ENCODE results near the gene CDH23.

Gene CDH23

GRCh38 chr10:71390461-71390835 lies 6.3 kb upstream of the CDH23 start:
- DNase-seq (ENCODE audit: low read depth) = no peak
- in situ Hi-C loops (cut with HindIII; ENCODE audit: low sequenced_read_pairs) = loop anchor here (25.0 kb wide), 1 partner anchor 197 kb away; no protein-coding TSS in a partner anchor
- TF ChIP-seq, protein P1, sequence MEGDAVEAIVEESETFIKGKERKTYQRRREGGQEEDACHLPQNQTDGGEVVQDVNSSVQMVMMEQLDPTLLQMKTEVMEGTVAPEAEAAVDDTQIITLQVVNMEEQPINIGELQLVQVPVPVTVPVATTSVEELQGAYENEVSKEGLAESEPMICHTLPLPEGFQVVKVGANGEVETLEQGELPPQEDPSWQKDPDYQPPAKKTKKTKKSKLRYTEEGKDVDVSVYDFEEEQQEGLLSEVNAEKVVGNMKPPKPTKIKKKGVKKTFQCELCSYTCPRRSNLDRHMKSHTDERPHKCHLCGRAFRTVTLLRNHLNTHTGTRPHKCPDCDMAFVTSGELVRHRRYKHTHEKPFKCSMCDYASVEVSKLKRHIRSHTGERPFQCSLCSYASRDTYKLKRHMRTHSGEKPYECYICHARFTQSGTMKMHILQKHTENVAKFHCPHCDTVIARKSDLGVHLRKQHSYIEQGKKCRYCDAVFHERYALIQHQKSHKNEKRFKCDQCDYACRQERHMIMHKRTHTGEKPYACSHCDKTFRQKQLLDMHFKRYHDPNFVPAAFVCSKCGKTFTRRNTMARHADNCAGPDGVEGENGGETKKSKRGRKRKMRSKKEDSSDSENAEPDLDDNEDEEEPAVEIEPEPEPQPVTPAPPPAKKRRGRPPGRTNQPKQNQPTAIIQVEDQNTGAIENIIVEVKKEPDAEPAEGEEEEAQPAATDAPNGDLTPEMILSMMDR (IDR thresholded peaks at IDR 0.05; ENCODE audit: low read depth, low read length, missing control alignments) = no peak
- no peak overlapping the region for H3K4me3 ChIP-seq (ENCODE audit: low read depth, low read length)

DNA sequence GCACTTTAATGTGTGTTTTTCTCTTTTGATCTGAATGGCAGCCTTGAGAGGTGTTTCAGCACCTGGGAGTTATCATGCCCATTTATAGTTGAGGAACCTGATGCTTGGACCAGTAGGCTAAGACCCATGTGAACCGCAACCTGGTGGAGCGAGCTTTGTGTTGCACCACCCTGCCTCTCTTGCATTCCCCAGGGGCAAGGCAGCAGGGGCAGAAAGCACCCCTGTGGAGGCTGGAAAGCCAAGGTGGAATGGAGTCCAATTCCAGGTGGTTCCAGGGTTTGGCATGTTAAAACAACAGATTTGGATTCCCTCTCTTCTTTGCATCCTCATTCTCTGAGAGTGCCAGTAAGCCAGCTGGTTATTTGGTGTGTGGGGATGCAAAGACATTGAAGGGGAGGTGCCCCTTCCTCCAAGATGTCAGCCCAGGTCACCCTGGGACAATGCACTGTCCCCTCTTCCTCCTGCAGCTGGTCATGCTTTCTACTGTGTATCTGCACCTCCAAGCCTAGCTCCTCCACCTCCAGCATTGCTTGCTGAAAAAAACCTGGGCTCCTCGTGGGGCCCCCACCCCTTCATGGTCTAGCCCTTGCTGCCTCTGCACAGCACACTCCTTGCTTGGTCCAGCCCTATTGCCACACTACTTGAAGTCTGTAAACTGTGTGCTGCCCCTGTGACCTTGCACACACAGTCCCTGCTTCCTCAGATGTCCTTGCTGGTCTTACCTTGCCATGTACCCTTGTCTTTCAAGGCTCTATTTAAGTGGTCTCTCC lies 5.6 kb upstream of the CDH23 start:
- no peak for DNase-seq (ENCODE audit: low read depth)
- in situ Hi-C loops (cut with HindIII; ENCODE audit: low sequenced_read_pairs) = loop anchor here (25.0 kb wide), 1 partner anchor 196 kb away; no protein-coding TSS in a partner anchor
- no peak overlapping the region for H3K4me3 ChIP-seq (ENCODE audit: low read depth, low read length)
- TF ChIP-seq, protein P1 (IDR thresholded peaks at IDR 0.05; ENCODE audit: low read depth, low read length, missing control alignments) = no peak

- TF ChIP-seq, protein P1 (IDR thresholded peaks at IDR 0.05; ENCODE audit: low read depth, low read length, missing control alignments) = no peak
- DNase-seq (ENCODE audit: low read depth) = no peak
- in situ Hi-C loops (cut with HindIII; ENCODE audit: low sequenced_read_pairs) = loop anchor here (25.0 kb wide), 1 partner anchor 196 kb away; no protein-coding TSS in a partner anchor
- no peak overlapping the region for H3K4me3 ChIP-seq (ENCODE audit: low read depth, low read length)
Observed at GRCh38 chr10:71391701-71392100, 5.0 kb upstream of the CDH23 start.

GRCh38 chr10:71392292-71392691 lies 4.4 kb upstream of the CDH23 start:
- TF ChIP-seq, protein P1 (IDR thresholded peaks at IDR 0.05; ENCODE audit: low read depth, low read length, missing control alignments) = no peak
- H3K4me3 ChIP-seq (ENCODE audit: low read depth, low read length) = no peak overlapping the region
- no peak for DNase-seq (ENCODE audit: low read depth)
- in situ Hi-C loops (cut with HindIII; ENCODE audit: low sequenced_read_pairs) = loop anchor here (25.0 kb wide), 1 partner anchor 195 kb away; no protein-coding TSS in a partner anchor

- no peak for DNase-seq (ENCODE audit: low read depth)
- in situ Hi-C loops (cut with HindIII; ENCODE audit: low sequenced_read_pairs) = loop anchor here (25.0 kb wide), 1 partner anchor 194 kb away; no protein-coding TSS in a partner anchor
- TF ChIP-seq, protein P1 (IDR thresholded peaks at IDR 0.05; ENCODE audit: low read depth, low read length, missing control alignments) = no peak
- H3K4me3 ChIP-seq (ENCODE audit: low read depth, low read length) = no peak overlapping the region
Observed at GRCh38 chr10:71392791-71393781, 3.6 kb upstream of the CDH23 start.

GRCh38 chr10:71393841-71394475 lies 2.8 kb upstream of the CDH23 start:
- no peak for DNase-seq (ENCODE audit: low read depth)
- TF ChIP-seq, protein P1 (IDR thresholded peaks at IDR 0.05; ENCODE audit: low read depth, low read length, missing control alignments) = no peak
- no peak overlapping the region for H3K4me3 ChIP-seq (ENCODE audit: low read depth, low read length)
- in situ Hi-C loops (cut with HindIII; ENCODE audit: low sequenced_read_pairs) = loop anchor here (25.0 kb wide), 1 partner anchor 193 kb away; no protein-coding TSS in a partner anchor

Measured in astrocyte of the cerebellum (primary cell).